ENCODE results near the gene USP51. TPM values are rescaled to one million over a fixed set of nuclear protein-coding genes. Genes with fewer than 3 reads are reported as not detected.
"Not testable (repeated sequence)": the region's sequence is repeated elsewhere in the genome, so short reads cannot be mapped to it uniquely, and the experiment has no call there.

The USP51 gene
- 1.2 TPM for polyA plus RNA-seq (2012; ENCODE audit: missing spikeins)

DNA sequence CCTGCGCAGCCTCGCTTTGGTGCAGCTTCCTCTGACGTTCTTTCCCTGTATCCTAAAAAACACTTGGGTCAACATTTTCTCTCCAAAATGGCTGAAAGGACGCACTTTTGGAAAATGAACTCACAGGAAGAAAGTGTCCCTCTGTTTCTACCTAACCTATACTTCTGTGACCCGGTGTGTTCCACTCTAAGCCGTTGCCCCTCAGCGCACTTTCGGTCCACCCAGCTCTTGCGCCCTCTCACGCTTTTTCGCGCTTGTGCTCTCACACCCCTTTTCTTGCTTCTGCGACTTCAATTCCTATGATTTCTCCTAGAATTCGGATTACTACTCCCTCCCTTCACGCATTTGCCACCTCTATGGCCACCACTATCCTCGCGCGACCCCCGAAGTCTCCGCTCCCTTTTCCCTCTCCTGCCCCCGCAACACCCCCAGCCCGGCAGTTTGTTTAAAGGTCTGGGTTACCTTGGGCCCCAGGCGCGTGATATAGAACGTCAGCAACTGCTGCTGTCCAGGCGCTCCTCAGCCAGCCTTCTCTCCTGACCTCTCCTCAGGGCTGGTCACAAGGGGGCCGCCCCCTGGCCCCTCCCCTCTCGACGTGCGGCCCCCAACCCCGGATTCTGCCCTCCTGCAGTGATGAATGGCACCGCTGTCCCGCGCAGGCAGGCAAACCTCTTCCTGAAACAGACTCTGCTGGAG is at the start of gene USP51:
Gene USP51, minus strand, starts transcription at position 535 of the 696 bp plus-strand sequence. CDS start 909 bp downstream, outside the sequence.
- peak; percentile 30 for DNase-seq (ENCODE audit: insufficient read length)
- no peak for FAIRE-seq
- TF ChIP-seq POLR2A (IDR thresholded peaks at IDR 0.05; ENCODE audit: low read depth, low read length) (no peak), POLR2AphosphoS5 (IDR thresholded peaks at IDR 0.05; ENCODE audit: low read depth, low read length) (no peak)

DNA sequence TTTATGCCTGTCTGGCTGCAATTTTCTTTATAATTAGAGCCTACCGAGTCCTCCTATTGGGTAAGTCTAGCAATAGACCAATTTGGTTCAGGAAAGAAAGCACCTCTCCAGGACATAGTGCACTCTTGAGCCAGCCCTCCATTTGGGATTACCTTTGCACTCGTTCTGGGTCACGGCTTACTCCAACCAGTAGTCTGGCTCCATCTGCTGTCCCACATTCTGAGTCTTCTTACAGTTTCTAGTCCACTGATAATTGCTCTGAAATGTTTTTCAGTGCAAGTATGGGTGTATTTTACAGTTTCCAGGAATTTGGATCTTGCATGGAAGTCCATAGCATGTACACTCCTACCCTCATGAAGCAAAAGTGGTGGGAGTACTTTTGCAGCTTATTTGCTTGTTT is 34.8 kb upstream of the USP51 start:
- TF ChIP-seq POLR2A (IDR thresholded peaks at IDR 0.05; ENCODE audit: low read depth, low read length) (no peak), POLR2AphosphoS5 (IDR thresholded peaks at IDR 0.05; ENCODE audit: low read depth, low read length) (no peak), TAF1 (IDR thresholded peaks at IDR 0.05; ENCODE audit: borderline replicate concordance, low read depth, low read length) (no peak)
- DNase-seq (ENCODE audit: insufficient read length) (no peak), FAIRE-seq (no peak)

DNA sequence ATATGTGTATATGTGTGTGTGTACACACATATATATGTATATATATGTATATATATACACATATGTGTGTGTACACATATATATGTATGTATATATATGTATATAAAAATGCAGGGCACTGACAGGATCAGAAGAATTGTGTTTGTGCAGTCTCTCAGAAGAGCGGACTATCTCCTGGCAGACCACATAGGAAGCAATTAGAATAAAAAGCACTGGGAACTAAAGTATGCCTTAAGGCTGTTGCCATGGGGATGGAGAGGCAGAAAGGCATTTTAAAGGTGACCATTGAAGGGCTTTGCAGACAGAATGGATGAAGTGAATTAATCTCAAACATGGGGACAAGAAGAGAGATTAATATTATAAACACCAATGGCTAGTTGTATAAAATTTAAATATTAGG is 33.7 kb upstream of the USP51 start:
- FAIRE-seq (no peak), DNase-seq (ENCODE audit: insufficient read length) (no peak)

DNA sequence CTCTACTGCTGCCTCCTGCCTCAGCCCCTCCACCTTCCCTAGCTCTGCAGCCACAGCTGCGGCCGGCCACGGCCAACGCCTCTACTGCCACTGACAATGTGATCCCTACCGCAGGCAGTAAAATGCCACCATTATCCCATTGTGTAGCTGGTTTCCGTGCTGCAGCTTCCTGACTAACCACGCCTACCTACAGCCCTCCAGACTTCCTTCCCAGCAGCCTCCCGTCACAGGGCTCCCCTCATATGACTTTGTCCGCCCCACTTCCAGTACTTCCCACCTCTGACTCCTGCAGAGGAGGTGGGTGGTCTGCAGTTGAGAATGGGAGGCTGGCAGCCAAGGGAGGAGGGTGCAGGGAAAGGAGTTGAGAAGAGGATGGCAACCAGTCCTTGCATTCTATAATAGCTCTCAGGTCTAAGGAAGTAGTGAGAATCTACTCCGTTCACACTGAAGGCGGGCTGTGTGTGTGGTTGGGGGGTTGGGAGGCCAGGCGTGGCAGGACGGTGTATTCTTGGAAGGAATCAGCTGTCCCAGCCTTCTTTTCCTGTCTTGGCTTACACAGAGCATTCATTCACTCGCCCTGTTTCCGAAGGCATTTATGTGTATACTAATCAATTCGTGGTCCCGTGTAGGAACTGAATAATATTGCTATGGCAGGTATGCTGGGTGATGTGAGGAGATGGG is 33.1 kb upstream of the USP51 start:
- DNase-seq (ENCODE audit: insufficient read length) (no peak), FAIRE-seq (no peak)
- no peak for TF ChIP-seq POLR2AphosphoS5 (IDR thresholded peaks at IDR 0.05; ENCODE audit: low read depth, low read length)
- TF ChIP-seq POLR2A (IDR thresholded peaks at IDR 0.05; ENCODE audit: low read depth, low read length): no peak
- TF ChIP-seq TAF1 (IDR thresholded peaks at IDR 0.05; ENCODE audit: borderline replicate concordance, low read depth, low read length): no peak

More for the DNA sequence above, 33.7 kb upstream of the USP51 start:
- TF ChIP-seq POLR2AphosphoS5 (IDR thresholded peaks at IDR 0.05; ENCODE audit: low read depth, low read length) (no peak), TAF1 (IDR thresholded peaks at IDR 0.05; ENCODE audit: borderline replicate concordance, low read depth, low read length) (no peak), POLR2A (IDR thresholded peaks at IDR 0.05; ENCODE audit: low read depth, low read length) (no peak)

- no peak for TF ChIP-seq POLR2A (IDR thresholded peaks at IDR 0.05; ENCODE audit: low read depth, low read length)
- no peak for TF ChIP-seq TAF1 (IDR thresholded peaks at IDR 0.05; ENCODE audit: borderline replicate concordance, low read depth, low read length)
- TF ChIP-seq POLR2AphosphoS5 (IDR thresholded peaks at IDR 0.05; ENCODE audit: low read depth, low read length): no peak
- FAIRE-seq: no peak
- DNase-seq (ENCODE audit: insufficient read length): no peak
These were observed 32.0 kb upstream of the USP51 start for GRCh38 chrX:55521687-55522086.

DNA sequence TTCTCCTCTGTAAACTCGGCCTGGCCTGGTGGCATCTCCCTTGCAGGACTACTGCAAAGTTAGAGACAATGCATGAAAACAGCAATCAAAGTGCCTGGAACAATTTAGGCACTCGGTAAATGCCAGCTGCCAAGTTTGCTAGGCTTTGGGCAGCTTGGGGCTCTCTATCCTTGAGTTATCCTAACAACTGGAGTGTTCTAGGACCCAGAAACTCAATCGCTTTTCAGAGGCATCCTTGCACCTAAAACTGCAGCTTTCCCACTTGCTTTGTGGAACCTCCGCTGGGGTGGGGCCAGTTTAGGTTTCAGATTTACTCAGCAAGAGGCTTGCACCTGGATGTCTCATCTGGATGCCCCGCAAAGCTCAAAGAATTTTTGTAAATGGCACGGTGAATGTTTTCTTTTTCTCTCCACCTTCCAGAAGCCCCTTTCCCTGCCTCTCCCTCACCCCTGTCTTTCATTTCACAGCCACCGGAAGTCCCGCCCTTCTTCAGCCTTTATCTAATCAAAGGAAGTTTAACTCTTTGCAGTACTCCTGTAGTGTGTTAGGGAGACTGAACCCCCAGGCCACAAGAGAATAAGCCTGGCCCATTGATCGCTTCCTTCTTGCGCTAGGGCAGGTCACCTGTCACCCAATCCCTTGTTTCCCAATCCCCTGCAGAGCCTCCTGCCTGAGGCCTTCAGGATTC is 27.3 kb upstream of the USP51 start:
- FAIRE-seq: peak; percentile 5

GRCh38 chrX:55513045-55513737 is 23.5 kb upstream of the USP51 start:
- DNase-seq (ENCODE audit: insufficient read length); FAIRE-seq: not testable (repeated sequence)

More for the DNA sequence above, 27.3 kb upstream of the USP51 start:
- DNase-seq (ENCODE audit: insufficient read length): not testable (repeated sequence)

DNA sequence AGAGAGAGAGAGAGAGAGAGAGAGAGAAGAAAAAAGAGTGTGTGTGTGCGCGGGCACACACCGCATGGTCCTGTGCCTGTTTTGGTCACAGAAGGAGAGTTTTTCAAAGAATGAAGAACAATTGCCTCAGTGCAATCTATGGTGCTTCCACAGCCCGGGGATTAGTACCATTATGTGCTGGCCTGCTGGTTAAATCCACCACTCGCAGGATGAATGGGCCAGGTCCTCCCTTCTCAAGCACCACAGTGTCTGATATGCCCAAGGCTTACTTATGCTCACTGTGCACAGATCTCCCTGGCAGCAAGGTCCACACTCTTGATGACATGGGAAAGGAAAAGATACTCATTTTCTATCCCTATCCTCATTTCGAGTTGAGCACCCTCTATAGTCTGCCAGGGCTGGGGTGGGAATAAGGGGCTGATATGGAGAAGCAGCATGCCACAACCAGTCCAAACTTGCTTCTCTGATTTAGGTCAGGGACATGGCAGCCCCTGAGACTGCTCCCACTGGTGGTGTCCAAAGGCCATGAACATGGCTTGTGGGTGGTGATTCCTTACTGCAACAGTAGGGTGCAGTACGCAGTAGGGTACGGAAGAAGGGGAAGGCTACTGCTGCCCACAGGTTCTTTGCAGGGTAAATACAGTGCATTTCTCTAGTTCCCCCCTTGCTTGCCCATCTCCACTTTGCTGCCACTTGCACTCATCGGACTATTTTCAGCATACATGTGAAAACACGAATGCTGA is 18.9 kb upstream of the USP51 start:
- not testable (repeated sequence) for DNase-seq (ENCODE audit: insufficient read length)
- peak; percentile 86 for FAIRE-seq

DNA sequence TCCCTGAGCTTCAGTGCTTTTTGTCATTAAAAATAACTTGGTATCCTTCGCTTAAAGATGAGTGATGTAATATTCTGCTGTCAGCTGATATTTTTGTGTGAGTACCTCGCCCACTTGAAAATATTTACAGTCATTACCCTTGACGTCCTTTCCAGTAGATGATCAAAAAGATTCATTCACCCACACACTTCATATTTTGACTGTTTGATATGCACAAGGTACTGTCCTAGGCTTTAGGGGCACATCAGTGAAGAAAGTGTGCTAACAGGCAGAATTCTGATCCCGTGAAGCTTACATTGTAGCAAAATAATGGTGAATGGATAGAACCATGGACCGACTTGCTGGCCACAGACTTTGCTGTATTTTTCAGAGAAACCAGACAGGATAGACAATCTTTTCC is 18.1 kb upstream of the USP51 start:
- DNase-seq (ENCODE audit: insufficient read length): not testable (repeated sequence)
- peak; percentile 85 for FAIRE-seq

DNA sequence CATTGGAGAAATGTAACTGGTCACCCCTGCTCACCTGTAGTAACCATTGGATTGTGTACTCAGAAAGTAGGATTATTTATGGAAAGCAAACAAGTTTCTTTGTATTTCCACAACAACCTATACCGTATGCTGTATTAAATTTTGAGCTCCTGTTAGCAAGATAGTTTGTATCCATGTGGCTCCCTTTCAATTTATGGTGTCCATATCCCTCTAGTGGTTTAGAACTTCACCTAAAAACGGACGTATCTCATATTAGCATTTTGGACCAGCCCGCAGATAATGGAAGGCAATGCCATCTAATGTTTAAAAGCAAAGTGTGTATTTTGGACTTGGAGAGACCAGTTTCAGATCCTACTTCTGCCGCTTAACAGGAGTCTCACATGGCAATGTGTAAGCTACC is 17.4 kb upstream of the USP51 start:
- FAIRE-seq; DNase-seq (ENCODE audit: insufficient read length): not testable (repeated sequence)

DNA sequence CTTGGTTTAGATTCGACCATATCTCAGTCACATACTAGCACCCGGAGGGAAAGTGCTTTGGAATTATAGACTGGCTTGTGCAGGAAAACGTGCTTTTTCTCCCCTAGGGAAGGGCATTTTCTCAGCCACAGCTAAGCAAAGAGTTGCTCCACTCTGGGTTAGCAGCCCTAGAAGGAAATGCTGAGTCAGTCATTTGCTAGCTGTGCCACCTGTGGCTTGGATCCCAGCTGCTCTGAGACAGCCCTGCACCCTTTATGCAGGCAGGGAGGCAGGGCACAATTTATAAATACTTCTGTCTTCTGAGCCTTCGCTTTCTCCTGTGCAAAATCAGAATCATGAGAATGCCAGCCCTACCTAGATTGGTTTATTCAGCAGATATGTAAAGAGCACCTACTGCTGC is 1.3 kb upstream of the USP51 start:
- TF ChIP-seq TAF1 (IDR thresholded peaks at IDR 0.05; ENCODE audit: borderline replicate concordance, low read depth, low read length) (no peak), POLR2AphosphoS5 (IDR thresholded peaks at IDR 0.05; ENCODE audit: low read depth, low read length) (no peak), POLR2A (IDR thresholded peaks at IDR 0.05; ENCODE audit: low read depth, low read length) (no peak)
- no peak for FAIRE-seq
- DNase-seq (ENCODE audit: insufficient read length): no peak

GRCh38 chrX:55490121-55490520 is 473 bp upstream of the USP51 start:
- no peak for FAIRE-seq
- no peak for DNase-seq (ENCODE audit: insufficient read length)
- TF ChIP-seq POLR2A (IDR thresholded peaks at IDR 0.05; ENCODE audit: low read depth, low read length): no peak
- no peak for TF ChIP-seq TAF1 (IDR thresholded peaks at IDR 0.05; ENCODE audit: borderline replicate concordance, low read depth, low read length)
- no peak for TF ChIP-seq POLR2AphosphoS5 (IDR thresholded peaks at IDR 0.05; ENCODE audit: low read depth, low read length)
